Endothelial cell of umbilical vein (primary cell): ENCODE measurements around the gene DLL4. TPM values are rescaled to one million over a fixed set of nuclear protein-coding genes. Genes with fewer than 3 reads are reported as not detected.

Source experiments
- BruUV-seq: library from RNA; stranded (reverse); fragments of 400-500 nt; replicated peaks from 2 replicates; lab custom pipeline; 2021; lab: Mats Ljungman, UMichigan
- CTCF ChIA-PET: fragments of 300-600, 350-600 bp; sonication (Branson Sonifier 250); formaldehyde crosslinking; loops from one replicate; lab custom pipeline; 2021; ENCODE audit warnings: antibody characterized with exemption, inconsistent platforms; lab: Charles Lee
- POLR2A ChIA-PET: fragments of 300-600, 350-600 bp; sonication (Branson Sonifier 250); formaldehyde crosslinking; loops from one replicate; lab custom pipeline; 2021; ENCODE audit warnings: antibody characterized with exemption, inconsistent platforms; lab: Charles Lee
- DNase-seq: peaks from one replicate; pipeline ENCODE4 v3.0.0-alpha.2; 2011; ENCODE audit warnings: low read depth, low spot score
- FAIRE-seq: peaks from 2 replicates; lab custom pipeline; 2011; peaks lifted over from hg19 to GRCh38; lab: Jason Lieb, UNC
- H2AFZ ChIP-seq: 2 replicates; pipeline ENCODE4 v1.6.0; 2012; ENCODE audit warnings: low read depth, low read length, control low read depth, inconsistent platforms
- H3K27ac ChIP-seq: 2 replicates; pipeline ENCODE4 v1.5.1; 2011; ENCODE audit warnings: low read depth, mild to moderate bottlenecking, control low read depth, low read length, moderate library complexity; ENCODE audit not compliant: insufficient read depth
- H3K27me3 ChIP-seq, 2 experiments: 2 replicates each; pipeline versions ENCODE4 v1.6.0 to v1.6.1; 2011; ENCODE audit warnings: low read length in 2 of 2, mixed read lengths in 1 of 2; ENCODE audit not compliant: control insufficient read depth in 2 of 2, insufficient read depth in 2 of 2
- H3K36me3 ChIP-seq, 2 experiments: 2 replicates in 1 of 2; 3 replicates in 1 of 2; pipeline ENCODE4 v1.5.1; 2011; ENCODE audit warnings: low read length in 2 of 2, mild to moderate bottlenecking in 1 of 2, moderate library complexity in 1 of 2; ENCODE audit not compliant: control insufficient read depth in 2 of 2, insufficient read depth in 2 of 2; ENCODE audit errors: extremely low read depth in 1 of 2
- H3K4me1 ChIP-seq: 3 replicates; pipeline ENCODE4 v1.5.1; 2011; ENCODE audit warnings: mild to moderate bottlenecking, low read length; ENCODE audit not compliant: control insufficient read depth, insufficient read depth; ENCODE audit errors: extremely low read depth
- H3K4me2 ChIP-seq: 2 replicates; pipeline ENCODE4 v1.6.1; 2011; ENCODE audit warnings: low read length, control low read depth, mixed read lengths; ENCODE audit not compliant: insufficient read depth
- H3K4me3 ChIP-seq, 3 experiments: fragments of 200-600 bp in 1 of 3; sonication (generic), shearing (Covaris generic) in 1 of 3; replicated peaks in 1 of 3; 2 replicates each; pipeline ENCODE4 v1.5.1; 2011 to 2016; ENCODE audit warnings: control low read depth in 3 of 3, low read length in 3 of 3, mild to moderate bottlenecking in 2 of 3, inconsistent platforms in 1 of 3, low read depth in 1 of 3, moderate library complexity in 1 of 3; ENCODE audit not compliant: insufficient read depth in 1 of 3
- H3K79me2 ChIP-seq: 2 replicates; pipeline ENCODE4 v1.6.0; 2012; ENCODE audit warnings: low read length, inconsistent platforms; ENCODE audit not compliant: control insufficient read depth, insufficient read depth
- H3K9ac ChIP-seq: replicated peaks from 2 replicates; pipeline ENCODE3; 2011; ENCODE audit warnings: low read length, control low read depth; ENCODE audit not compliant: insufficient read depth; ENCODE audit errors: extremely low read depth
- H3K9me1 ChIP-seq: replicated peaks from 3 replicates; pipeline ENCODE4 v1.6.0; 2011; ENCODE audit warnings: mild to moderate bottlenecking, low read length; ENCODE audit not compliant: control insufficient read depth, insufficient read depth; ENCODE audit errors: extremely low read depth
- H3K9me3 ChIP-seq: replicated peaks from 2 replicates; pipeline ENCODE4 v1.5.1; 2012; ENCODE audit warnings: low read length, inconsistent platforms; ENCODE audit not compliant: control insufficient read depth, insufficient read depth
- H4K20me1 ChIP-seq: replicated peaks from 2 replicates; pipeline ENCODE3; 2011; ENCODE audit warnings: mild to moderate bottlenecking, low read length; ENCODE audit not compliant: control insufficient read depth, insufficient read depth; ENCODE audit errors: extremely low read depth
- CTCF ChIP-seq, 2 donors: IDR thresholded peaks; 1 replicate in 1 of 2; 2 replicates in 1 of 2; pipeline ENCODE4 v1.5.1; 2011; ENCODE audit warnings: low read length in 2 of 2, mild to moderate bottlenecking in 2 of 2, moderate library complexity in 2 of 2, control low read depth in 1 of 2, inconsistent platforms in 1 of 2, low read depth in 1 of 2; ENCODE audit not compliant: insufficient read depth in 1 of 2; ENCODE audit errors: extremely low read depth in 1 of 2
- EZH2 ChIP-seq: IDR thresholded peaks from 2 replicates; pipeline ENCODE4 v1.6.1; 2012; ENCODE audit warnings: borderline replicate concordance, low read depth, mild to moderate bottlenecking, moderate library complexity, low read length, inconsistent platforms; ENCODE audit not compliant: severe bottlenecking
- FOS ChIP-seq: IDR thresholded peaks from 2 replicates; pipeline ENCODE4 v1.6.1; 2011; ENCODE audit warnings: mild to moderate bottlenecking, low read length, moderate library complexity, borderline replicate concordance; ENCODE audit not compliant: insufficient read depth
- GATA2 ChIP-seq: IDR thresholded peaks from 2 replicates; pipeline ENCODE4 v1.7.0; 2011; ENCODE audit warnings: low read depth, mild to moderate bottlenecking, moderate library complexity, mixed read lengths, low read length; ENCODE audit not compliant: insufficient read length, insufficient read depth
- JUN ChIP-seq: IDR thresholded peaks from 2 replicates; pipeline ENCODE4 v1.6.1; 2011; ENCODE audit warnings: borderline replicate concordance, low read depth; ENCODE audit not compliant: insufficient read length, insufficient read depth
- POLR2A ChIP-seq: IDR thresholded peaks from 2 replicates; pipeline ENCODE4 v1.6.1; 2012; ENCODE audit warnings: low read depth, mild to moderate bottlenecking, control low read depth, low read length
- POLR2AphosphoS5 ChIP-seq: IDR thresholded peaks from 2 replicates; pipeline ENCODE4 v1.6.1; 2012; ENCODE audit warnings: low read depth, mild to moderate bottlenecking, control low read depth, low read length, moderate library complexity; ENCODE audit not compliant: insufficient read depth
- dilution Hi-C: fragments of 300-500 bp; cut with MboI; formaldehyde crosslinking; loops from one replicate; pipeline ENCODE4 v1.15.0; 2019; ENCODE audit warnings: low sequenced_read_pairs; ENCODE audit not compliant: extremely low pct_ligation_motif_present
- intact Hi-C: fragments of 100-400 bp; cut with micrococcal nuclease; formaldehyde crosslinking; loops from one replicate; pipeline ENCODE4 v1.10.0; 2022
- polyA plus RNA-seq, 4 experiments: library from polyadenylated mRNA; depleted of rRNA in 3 of 4; stranded (reverse) in 3 of 4; unstranded in 1 of 4; fragments of >200 nt; gene quantifications; 2 replicates each; pipeline versions ENCODE4 v1.2.1 to v1.2.3, GENCODE V29; 2011 to 2012; ENCODE audit warnings: missing spikeins in 1 of 4
- total RNA-seq: library from RNA; stranded (reverse); gene quantifications from 2 replicates; pipeline ENCODE4 v1.2.3, GENCODE V29; 2021

The DLL4 gene
- total and polyA plus RNA-seq, 2 donors (not counting 3 experiments of a cell fraction or from before 2014, with no cell fraction given): 55.2 to 57.8 TPM

- intact Hi-C loops: no loop called here
- H3K4me3 ChIP-seq: no peak overlapping the region
Measured at GRCh38 chr15:40956541-40956982, 27.4 kb downstream of the DLL4 start.

DNA sequence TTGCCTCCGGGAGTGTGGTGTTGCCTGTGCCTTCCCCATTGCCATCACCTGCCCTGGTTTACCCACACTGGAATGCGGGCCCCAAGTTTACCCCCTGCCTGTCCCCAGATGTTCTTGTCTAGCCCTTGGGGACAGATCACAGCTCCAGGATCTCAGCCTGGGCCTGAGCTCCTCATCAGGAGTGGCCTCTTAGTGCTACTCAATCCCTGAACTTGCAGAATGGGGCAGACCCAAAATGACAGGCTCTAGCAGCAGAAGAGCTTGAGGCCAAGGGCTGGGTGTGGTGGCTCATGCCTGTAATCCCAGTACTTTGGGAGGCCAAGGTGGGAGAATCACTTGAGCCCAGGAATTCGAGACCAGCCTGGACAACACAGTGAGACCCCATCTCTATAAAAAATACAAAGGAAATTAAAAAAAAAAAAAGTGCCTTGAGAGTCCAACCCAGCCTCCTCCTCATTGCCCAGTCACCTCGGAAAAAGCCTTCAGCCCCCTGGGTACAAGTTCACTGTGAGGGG, 28.0 kb downstream of the DLL4 start:
- H3K9me3 ChIP-seq: no peaks in the 10 kb centered on the region
- dilution Hi-C loops (no loop called here), intact Hi-C loops (no loop called here)
- DNase-seq (no peak), FAIRE-seq (no peak)
- CTCF ChIA-PET: interaction anchor here (0.9 to 9.3 kb wide), 4 partner anchors 16 to 62 kb away, joined by 3 to 101 read pairs (median 4); no protein-coding TSS in a partner anchor
- H3K9ac ChIP-seq: no peak overlapping the region
- H3K4me1 ChIP-seq: peaks cover 10% of the 10 kb centered on the region
- no peak overlapping the region for H2AFZ ChIP-seq
- no peaks in the 10 kb centered on the region for H3K27me3 ChIP-seq
- no peak overlapping the region for H3K4me2 ChIP-seq
- POLR2A ChIA-PET: no interaction called here
- H4K20me1 ChIP-seq: no peaks in the 10 kb centered on the region
- H3K4me3 ChIP-seq: no peak overlapping the region
- no TSS peak for BruUV-seq
- H3K9me1 ChIP-seq: no peaks in the 10 kb centered on the region
- H3K27ac ChIP-seq: no peak overlapping the region
- TF ChIP-seq POLR2AphosphoS5 (no peak), CTCF (IDR thresholded peaks at IDR 0.05; ENCODE audit: extremely low read depth in 1 of 2, insufficient read depth in 1 of 2, low read depth in 1 of 2, low read length in 2 of 2) (no peak), FOS (no peak), EZH2 (no peak)
- peaks cover 0 to 2% of the 10 kb centered on the region in 2 experiments for H3K36me3 ChIP-seq
- no peaks in the 10 kb centered on the region for H3K79me2 ChIP-seq

More at GRCh38 chr15:40956541-40956982, 27.4 kb downstream of the DLL4 start:
- TF ChIP-seq POLR2AphosphoS5: no peak
- TF ChIP-seq POLR2A: no peak
- no peak for TF ChIP-seq JUN
- no peak for TF ChIP-seq GATA2
- BruUV-seq: no TSS peak
- peaks cover 10% of the 10 kb centered on the region for H3K4me1 ChIP-seq
- H3K4me2 ChIP-seq: no peak overlapping the region
- FAIRE-seq (no peak), DNase-seq (no peak)
- H2AFZ ChIP-seq: no peak overlapping the region
- ChIA-PET CTCF (interaction anchor here (0.9 to 9.3 kb wide), 3 partner anchors 15 to 62 kb away, joined by 3 to 101 read pairs (median 5); no protein-coding TSS in a partner anchor), POLR2A (no interaction called here)
- H3K9me1 ChIP-seq: no peaks in the 10 kb centered on the region
- H4K20me1 ChIP-seq: no peaks in the 10 kb centered on the region
- H3K9ac ChIP-seq: no peak overlapping the region
- no peaks in the 10 kb centered on the region for H3K79me2 ChIP-seq
- no peaks in the 10 kb centered on the region for H3K27me3 ChIP-seq
- no peak overlapping the region for H3K27ac ChIP-seq
- dilution Hi-C loops: no loop called here
- H3K36me3 ChIP-seq: peaks cover 0 to 2% of the 10 kb centered on the region in 2 experiments
- H3K9me3 ChIP-seq: no peaks in the 10 kb centered on the region
